Astrocyte of the cerebellum (primary cell): ENCODE results near the gene UNC13C.

Experiments
- DNase-seq: peaks from one replicate; pipeline ENCODE4 v3.0.0-alpha.2; 2011; ENCODE audit warnings: low read depth
- H3K4me3 ChIP-seq: 2 replicates; pipeline ENCODE4 v1.5.1; 2011; ENCODE audit warnings: mild to moderate bottlenecking, low read depth, low read length, moderate library complexity
- in situ Hi-C: cut with HindIII; loops from 2 replicates; pipeline ENCODE4 v1.10.0; 2017; ENCODE audit warnings: low sequenced_read_pairs
- TF ChIP-seq, protein P1 (sequence below): IDR thresholded peaks from 2 replicates; pipeline ENCODE4 v1.5.1; 2012; ENCODE audit warnings: low read length, low read depth, moderate library complexity, mild to moderate bottlenecking; ENCODE audit errors: missing control alignments

The UNC13C gene

DNA sequence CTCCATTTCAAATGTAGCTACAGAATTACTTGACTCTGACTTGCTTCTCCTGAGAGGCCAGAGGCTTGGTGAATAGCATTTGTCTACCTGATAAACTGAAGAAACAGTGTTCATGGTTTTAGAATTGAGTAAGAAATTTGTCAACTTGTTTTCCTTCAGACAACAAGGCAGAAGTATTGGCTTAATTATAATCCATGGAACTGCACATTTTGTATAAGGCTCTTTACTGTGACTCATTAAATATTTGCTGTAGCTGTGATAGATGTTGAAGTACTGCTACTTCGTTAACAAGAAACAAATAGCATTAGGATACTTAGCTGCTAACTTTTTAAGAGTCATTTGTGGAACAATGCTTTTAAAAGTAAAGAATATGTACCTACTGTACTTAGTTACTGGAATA lies 4.6 kb downstream of the UNC13C start:
- no peak for DNase-seq
- TF ChIP-seq, protein P1, sequence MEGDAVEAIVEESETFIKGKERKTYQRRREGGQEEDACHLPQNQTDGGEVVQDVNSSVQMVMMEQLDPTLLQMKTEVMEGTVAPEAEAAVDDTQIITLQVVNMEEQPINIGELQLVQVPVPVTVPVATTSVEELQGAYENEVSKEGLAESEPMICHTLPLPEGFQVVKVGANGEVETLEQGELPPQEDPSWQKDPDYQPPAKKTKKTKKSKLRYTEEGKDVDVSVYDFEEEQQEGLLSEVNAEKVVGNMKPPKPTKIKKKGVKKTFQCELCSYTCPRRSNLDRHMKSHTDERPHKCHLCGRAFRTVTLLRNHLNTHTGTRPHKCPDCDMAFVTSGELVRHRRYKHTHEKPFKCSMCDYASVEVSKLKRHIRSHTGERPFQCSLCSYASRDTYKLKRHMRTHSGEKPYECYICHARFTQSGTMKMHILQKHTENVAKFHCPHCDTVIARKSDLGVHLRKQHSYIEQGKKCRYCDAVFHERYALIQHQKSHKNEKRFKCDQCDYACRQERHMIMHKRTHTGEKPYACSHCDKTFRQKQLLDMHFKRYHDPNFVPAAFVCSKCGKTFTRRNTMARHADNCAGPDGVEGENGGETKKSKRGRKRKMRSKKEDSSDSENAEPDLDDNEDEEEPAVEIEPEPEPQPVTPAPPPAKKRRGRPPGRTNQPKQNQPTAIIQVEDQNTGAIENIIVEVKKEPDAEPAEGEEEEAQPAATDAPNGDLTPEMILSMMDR, result no peak

DNA sequence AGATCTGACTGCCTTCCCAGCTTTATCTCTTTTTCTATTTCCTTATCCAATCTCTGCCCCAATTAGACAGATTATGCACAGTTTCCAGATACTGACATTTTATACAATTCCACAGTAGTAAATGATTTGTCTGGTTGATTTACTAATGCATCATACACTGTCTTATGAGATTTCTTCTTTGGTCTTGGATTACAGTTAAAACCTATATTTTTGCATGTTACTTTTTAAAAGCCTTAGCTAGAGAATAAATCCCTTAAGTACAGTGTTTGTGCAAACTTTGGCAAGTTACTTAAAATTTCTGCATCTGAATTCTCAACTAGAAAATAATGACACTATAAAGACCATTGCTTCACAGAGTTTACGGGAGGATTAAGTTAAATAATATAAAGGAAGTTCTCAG lies 6.0 kb downstream of the UNC13C start:
- TF ChIP-seq, protein P1, result no peak
- H3K4me3 ChIP-seq, result no peak overlapping the region
- DNase-seq, result no peak
- in situ Hi-C loops, result no loop called here

More for the DNA sequence above, 4.6 kb downstream of the UNC13C start:
- in situ Hi-C loops, result no loop called here
- no peak overlapping the region for H3K4me3 ChIP-seq

DNA sequence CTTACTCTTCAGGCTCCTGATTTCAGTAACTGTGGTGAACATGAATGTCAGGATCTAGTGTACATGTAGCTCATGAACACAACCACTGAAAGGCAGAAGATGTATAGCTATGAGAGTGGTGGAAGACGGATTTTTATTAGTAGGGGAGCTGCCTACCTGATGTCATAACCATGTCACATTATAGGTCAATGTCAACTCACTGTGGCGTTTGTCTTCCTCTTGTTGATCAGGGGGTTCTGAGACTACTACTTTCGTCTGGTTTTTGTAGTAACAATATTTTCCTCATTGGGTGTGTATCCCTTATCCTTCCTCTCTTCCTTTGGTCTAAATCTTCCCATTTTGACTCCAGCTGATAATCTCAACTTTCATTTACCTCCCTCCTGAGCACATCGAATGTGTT lies 7.3 kb downstream of the UNC13C start:
- no peak overlapping the region for H3K4me3 ChIP-seq
- TF ChIP-seq, protein P1, result no peak
- in situ Hi-C loops, result no loop called here
- DNase-seq, result no peak

DNA sequence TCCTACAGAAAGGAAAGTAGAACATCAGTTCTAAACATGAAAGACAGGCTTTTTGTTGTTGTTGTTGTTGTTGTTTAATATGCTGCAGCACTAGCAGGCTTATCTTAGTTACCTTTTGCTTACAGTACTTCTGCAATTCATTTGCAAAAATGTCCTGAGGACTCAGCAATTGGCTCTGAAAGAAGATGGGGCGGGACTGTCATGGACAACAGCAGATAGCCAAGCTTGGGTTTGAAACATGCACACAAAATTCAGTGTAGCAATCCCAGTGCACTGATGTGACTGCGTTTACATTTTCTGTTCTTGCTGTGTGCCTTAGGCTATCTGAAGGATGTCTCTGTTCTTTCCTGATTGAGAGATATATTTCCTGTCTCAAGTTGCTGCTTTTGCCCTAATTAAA lies 9.2 kb downstream of the UNC13C start:
- TF ChIP-seq, protein P1, result no peak
- in situ Hi-C loops, result no loop called here
- no peak for DNase-seq
- H3K4me3 ChIP-seq, result no peak overlapping the region

DNA sequence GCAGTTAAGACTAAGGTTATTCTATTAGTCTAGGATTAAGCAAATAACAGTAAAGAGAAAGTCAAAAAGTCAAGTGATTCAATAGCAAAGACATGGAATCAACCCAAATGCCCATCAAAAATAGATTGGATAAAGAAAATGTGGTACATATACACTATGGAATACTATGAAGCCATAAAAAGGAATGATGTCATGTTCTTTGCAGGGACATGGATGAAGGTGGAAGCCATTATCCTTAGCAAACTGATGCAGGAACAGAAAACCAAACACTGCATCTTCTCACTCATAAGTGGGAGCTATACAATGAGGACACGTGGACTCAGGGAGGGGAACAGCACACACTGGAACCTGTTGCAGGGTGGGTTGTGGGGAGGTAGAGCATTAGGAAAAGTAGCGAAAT lies 29.0 kb downstream of the UNC13C start:
- no peak overlapping the region for H3K4me3 ChIP-seq
- in situ Hi-C loops, result no loop called here
- TF ChIP-seq, protein P1, result no peak
- no peak for DNase-seq

DNA sequence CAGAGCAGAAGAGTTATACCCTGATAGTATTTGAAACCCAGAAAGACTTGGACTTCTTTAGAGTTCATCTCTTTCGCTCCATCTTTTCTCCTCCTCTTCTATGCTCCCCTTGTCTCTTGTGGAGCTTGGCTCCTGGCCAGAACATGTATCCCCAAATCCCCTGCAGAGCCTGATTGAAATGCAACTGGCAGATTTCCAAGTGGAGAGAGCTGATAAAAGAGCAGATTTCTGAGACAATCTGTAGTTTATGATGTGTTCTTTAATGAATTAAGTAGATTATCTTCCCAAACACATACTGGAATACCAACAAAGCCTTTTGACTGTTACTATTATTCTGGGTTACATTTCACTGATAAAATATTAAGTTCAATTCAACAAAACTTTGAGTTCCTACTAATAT lies 33.4 kb downstream of the UNC13C start:
- DNase-seq, result no peak
- H3K4me3 ChIP-seq, result no peak overlapping the region
- TF ChIP-seq, protein P1, result no peak
- in situ Hi-C loops, result no loop called here
